HG03108 (cell line): Measurements from ENCODE around the gene PM20D2.

Experiments used
- ATAC-seq: cut with Tn5 transposase; IDR thresholded peaks from one replicate; pipeline ENCODE4 v1.9.1; 2021; ENCODE audit warnings: moderate library complexity; ENCODE audit not compliant: unreplicated experiment

Gene PM20D2

DNA sequence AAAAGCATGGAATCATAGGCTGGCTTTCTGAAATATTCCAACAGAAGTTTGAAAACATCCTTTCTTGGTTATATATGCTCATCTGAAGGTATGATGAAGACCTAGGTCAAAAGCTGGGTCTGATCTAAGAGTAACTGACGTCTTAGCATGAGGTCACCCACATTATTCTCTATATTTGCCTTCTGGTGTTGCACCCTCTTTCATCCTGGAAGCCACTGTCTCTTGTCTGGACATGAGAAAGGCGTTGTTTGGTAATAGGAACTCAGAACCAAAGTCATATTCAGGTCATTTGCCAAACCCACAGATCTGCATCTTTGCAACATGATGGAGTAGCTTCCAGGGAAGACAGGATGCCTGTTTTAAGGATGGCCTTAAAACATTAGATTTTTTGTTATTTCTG, 53.7 kb downstream of the PM20D2 start:
- ATAC-seq = no peak

- ATAC-seq = no peak
Observed at GRCh38 chr6:89200706-89201215, 54.9 kb downstream of the PM20D2 start.

- ATAC-seq = no peak
Observed at GRCh38 chr6:89204096-89204495, 58.2 kb downstream of the PM20D2 start.

GRCh38 chr6:89205819-89206218, 60.0 kb downstream of the PM20D2 start:
- ATAC-seq = no peak

GRCh38 chr6:89208551-89208950, 62.7 kb downstream of the PM20D2 start:
- no peak for ATAC-seq

GRCh38 chr6:89209457-89209856, 63.6 kb downstream of the PM20D2 start:
- ATAC-seq = no peak

DNA sequence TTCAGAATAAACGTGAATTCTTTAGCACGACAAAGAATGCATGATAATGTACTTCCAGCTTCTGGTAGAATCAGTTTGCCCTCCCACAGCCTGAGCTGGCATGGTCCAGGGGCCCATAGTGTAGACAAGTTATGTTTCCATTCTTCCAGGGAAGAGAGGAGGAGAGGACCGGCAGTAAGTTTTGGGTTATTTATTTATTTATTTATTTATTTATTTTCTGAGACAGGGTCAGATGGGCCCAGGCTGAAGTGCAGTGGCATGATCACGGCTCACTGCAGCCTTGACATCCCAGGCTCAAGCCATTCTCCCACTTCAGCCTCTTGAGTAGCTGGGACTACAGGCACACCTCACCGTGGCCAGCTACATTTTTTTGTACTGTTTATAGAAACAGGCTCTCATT, 66.6 kb downstream of the PM20D2 start:
- ATAC-seq = no peak

DNA sequence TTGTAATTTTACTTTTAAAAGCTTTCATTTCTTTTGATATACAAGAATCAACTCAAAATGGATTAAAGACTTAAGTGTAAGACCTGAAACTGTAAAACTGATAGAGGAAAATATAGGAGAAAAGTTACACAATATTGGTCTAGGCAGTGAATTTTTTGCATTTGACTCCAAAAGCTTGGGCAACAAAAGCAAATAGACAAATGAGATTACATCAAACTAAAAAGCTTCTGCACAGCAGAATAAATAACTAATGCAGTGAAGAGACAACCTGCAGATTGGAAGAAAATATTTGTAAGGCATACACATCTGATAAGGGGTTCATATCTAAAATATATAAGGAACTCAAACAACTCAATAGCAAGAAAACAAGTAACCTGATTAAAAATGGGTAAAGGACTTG, 68.3 kb downstream of the PM20D2 start:
- ATAC-seq = no peak
